HG02840 (cell line): ENCODE measurements around the gene PLSCR5.

Experiments used
- ATAC-seq: cut with Tn5 transposase; IDR thresholded peaks from one replicate; pipeline ENCODE4 v1.9.1; 2021; ENCODE audit warnings: mild to moderate bottlenecking, moderate library complexity, moderate number of reproducible peaks; ENCODE audit not compliant: unreplicated experiment, low FRiP score

Gene PLSCR5

GRCh38 chr3:146589899-146590508 is 15.1 kb downstream of the PLSCR5 start:
- no peak for ATAC-seq

DNA sequence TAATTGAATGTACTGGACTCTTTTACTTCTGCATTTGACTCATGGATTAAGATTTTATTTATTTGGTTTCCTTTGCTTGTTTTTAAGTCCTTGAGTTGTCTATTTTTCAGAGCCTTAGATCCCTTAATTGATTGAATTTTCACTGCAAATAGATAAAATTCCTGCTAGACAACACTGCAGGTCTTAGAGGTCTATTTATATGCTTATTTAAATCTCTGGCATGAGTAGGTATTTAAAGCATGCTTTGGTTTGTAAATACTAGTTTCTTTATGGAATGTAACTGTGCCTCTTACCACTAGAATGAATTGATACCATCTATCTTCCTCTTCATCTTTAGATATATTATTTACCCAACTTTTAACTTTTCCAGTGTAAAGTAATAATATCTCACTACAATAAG is 20.0 kb downstream of the PLSCR5 start:
- ATAC-seq = no peak

- no peak for ATAC-seq
These were observed 23.1 kb downstream of the PLSCR5 start for GRCh38 chr3:146581951-146582467.

- ATAC-seq = no peak
These were observed 24.0 kb downstream of the PLSCR5 start for GRCh38 chr3:146581080-146581601.

DNA sequence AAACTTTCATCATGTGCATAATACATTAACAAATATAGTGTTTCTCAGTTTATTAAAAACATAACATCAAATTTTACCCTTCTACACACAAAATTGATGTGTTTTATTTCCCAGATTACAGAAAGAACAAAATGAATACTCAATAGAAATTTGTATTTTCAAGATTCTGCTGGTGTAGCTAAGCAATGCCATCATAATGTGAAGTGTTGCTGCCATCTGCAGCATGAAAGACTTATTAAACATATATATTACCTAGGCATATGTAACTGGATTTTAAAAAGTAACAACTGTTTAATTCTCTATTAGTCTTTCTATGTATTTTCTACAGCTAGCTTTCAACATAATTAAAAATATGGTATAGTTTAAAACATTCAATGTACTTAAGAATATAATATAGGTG is 27.5 kb downstream of the PLSCR5 start:
- no peak for ATAC-seq

DNA sequence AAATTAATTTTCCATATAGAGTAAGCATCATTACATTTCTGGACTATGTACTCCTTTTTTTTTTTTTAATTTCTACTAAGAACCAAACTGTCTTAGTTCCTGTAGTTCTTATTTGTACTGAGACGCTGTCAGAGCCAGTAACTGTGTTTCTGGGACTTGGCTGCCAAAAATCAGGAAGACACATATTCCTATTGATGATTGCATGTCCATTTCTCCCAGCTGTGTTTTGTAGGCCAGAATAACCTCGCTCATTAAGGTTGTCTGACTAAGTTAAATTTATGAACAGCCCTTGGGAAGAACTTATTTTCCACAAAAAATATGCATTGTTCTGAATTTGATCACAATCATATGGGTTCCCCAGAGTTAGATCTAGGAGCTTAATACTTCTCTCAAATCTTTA is 29.5 kb downstream of the PLSCR5 start:
- no peak for ATAC-seq

GRCh38 chr3:146574173-146574572 is 31.0 kb downstream of the PLSCR5 start:
- ATAC-seq = no peak

DNA sequence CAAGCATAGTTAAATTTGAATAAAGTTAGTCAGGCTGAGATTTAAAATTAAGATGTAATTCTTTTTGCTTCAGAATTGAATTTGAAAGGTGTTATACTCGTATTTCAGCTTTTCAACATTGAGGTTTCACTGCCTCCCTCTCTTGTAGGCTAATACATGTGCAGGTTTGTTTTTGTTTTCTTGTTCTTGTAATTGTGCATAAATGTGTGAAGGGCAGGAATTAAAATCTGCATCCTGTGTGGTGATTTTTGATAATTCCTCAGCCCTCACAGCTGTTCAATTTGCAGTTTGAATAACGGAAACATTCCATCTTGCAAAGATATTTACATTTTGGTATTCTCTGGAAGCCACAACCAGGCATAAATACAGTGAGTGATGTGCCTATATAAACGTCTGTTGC is 35.8 kb downstream of the PLSCR5 start:
- no peak for ATAC-seq

DNA sequence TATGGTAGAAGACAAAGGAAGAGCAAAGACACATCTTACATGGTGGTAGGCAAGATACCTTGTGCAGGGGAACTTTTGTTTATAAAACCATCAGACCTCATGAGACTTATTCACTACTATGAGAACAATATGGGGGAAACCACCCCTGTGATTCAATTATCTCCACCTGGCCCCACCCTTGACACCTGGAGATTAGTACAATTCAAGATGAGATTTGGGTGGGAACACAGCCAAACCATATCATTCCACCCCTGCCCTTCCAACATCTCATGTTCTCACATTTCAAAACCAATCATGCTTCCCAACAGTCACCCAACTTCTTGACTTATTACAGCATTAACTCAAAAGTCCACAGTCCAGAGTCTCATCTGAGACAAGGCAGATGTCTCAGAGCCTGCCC is 39.0 kb downstream of the PLSCR5 start:
- no peak for ATAC-seq

DNA sequence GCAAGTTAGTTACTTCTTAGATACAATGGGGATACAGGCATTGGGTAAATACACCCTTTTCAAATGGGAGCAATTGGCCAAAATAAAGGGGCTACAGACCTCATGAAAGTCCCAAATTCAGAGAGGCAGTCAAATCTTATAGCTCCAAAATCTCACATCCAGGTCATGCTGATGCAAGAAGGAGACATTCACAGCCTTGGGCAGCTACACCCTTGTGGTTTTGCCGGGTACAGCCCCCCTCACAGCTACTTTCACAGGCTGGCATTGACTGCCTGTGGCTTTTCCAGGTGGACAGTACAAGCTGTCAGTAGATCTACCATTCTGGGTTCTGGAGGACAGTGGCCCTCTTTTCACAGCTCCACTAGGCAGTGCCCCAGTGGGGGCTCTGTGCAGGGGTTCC is 43.3 kb downstream of the PLSCR5 start:
- ATAC-seq = no peak

GRCh38 chr3:146561463-146561862 is 43.7 kb downstream of the PLSCR5 start:
- ATAC-seq = no peak

DNA sequence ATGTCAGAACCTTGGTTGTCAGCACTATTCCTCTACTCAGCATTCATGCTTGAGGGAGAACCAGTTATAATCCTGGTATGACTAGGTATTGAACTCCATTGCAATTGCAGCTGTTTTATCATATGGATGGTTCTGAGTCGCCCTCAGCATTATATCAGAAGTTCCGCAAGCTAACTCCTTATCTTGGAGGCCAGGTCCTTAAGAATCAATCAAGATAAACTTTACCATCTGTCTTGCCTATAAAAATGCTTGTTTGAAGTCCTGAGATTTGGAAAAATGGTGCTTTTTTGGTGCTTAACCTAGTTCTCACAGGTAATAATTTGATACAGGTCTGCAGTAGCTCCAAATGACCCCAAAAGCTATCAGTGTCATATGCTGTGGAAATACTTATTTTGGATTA is 44.5 kb downstream of the PLSCR5 start:
- ATAC-seq = no peak

GRCh38 chr3:146559388-146559787 is 45.8 kb downstream of the PLSCR5 start:
- no peak for ATAC-seq

- ATAC-seq = no peak
These were observed 46.4 kb downstream of the PLSCR5 start for GRCh38 chr3:146558781-146559180.

GRCh38 chr3:146557745-146558144 is 47.4 kb downstream of the PLSCR5 start:
- ATAC-seq = no peak

- no peak for ATAC-seq
These were observed 49.8 kb downstream of the PLSCR5 start for GRCh38 chr3:146555311-146555710.

- no peak for ATAC-seq
These were observed 50.9 kb downstream of the PLSCR5 start for GRCh38 chr3:146554151-146554760.

GRCh38 chr3:146550743-146551510 is 54.2 kb downstream of the PLSCR5 start:
- ATAC-seq = peak; percentile 87

DNA sequence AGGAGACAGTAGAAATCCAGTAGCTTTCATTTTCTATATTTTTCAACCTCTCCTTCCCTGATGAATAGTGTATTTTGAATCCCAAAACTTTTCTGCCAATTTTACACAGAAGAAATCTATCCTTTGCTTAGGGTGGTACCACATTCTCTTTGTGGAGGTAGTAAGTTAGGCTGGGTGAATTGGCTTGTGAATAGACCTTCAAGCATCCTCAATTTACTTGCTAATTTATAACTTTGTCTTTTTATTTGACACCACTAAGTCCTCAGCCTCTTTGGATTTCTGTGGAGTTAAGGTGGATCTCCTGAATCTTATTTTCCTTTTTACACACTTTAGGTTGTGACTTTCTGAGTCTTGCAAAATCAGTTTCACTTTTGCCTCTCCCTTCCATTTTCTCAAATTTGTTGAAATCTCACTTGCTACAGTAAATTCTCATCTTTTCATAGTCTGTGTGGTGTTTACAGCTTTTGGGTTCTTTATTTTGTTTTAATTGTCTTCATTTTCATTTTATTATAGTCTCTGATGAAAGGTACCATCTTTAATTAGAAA is 55.0 kb downstream of the PLSCR5 start:
- no peak for ATAC-seq

GRCh38 chr3:146547235-146547835 is 57.8 kb downstream of the PLSCR5 start:
- ATAC-seq = no peak
